ENCODE measurements around the gene MTX1. TPM values are rescaled to one million over a fixed set of nuclear protein-coding genes. Genes with fewer than 3 reads are reported as not detected.

MTX1 gene
- total and polyA plus RNA-seq, 9 of the 15 experiments (the other 6 are each of a cell fraction or from before 2014, with no cell fraction given) = 29.1 to 98.4 (median 66.9) TPM

DNA sequence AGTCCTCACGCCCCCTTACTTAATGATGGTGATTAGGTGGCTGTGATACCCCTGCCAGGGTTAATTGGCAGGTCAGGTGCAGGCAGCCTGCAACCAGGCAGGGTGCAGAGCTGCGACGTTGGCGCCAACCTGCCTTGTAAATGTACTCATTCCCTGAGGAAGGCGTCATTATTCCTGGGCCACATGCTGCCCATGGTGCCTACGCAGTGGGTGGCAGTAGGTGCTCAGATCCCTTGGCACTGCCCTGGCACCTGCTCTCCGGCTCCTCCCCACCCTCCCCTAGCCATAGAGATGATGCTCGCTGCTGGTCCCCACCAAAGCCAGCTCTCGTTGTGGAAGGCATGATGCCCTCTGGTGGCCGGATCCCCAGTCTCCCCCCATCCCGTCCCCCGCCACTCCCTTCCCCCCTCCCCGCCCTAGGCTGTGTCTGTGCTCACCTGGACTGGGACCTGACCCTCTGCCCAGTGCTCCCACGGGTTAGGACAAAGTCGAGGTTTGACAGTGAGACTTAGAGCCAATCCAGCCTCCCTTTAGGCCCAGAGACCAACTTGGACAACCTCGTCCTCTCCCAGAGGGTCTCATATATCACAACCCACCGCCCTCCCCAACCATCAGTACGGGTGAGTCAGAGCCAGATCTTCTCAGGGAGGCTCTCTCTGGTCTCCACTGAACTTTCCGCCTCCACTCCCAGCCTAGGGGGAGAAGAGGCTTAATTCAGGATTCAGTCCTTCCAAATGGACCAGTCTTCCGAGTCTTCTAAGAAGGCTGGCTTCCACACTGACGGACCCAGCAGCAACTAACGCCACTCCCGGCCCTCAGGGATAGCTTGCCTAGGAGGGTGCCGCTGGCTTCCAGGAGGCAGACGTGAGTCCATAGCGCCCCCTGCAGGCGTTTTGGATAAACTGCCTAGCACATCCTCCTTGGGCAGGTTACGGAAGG, 41.1 kb upstream of the MTX1 start (continued):
- peak; percentile 96 for TF ChIP-seq SMC3 (conservative IDR thresholded peaks at IDR 0.05; ENCODE audit: insufficient read depth, low read depth, low read length)
- TF ChIP-seq MTA1 (IDR thresholded peaks at IDR 0.05; ENCODE audit: borderline replicate concordance) = no peak
- TF ChIP-seq SMARCA4 (IDR thresholded peaks at IDR 0.05) = 0 out of 2 replicates have a peak, but pooled peaks have one; percentile 31
- peak; percentile 33; the same call in 1 of the 2 replicates for TF ChIP-seq TCF3 (CRISPR knock-in tag; IDR thresholded peaks at IDR 0.05)
- peak; percentile 85 for TF ChIP-seq ARID2 (IDR thresholded peaks at IDR 0.05)
- 0 out of 2 replicates have a peak, but pooled peaks have one; percentile 34 for TF ChIP-seq HCFC1 (IDR thresholded peaks at IDR 0.05; ENCODE audit: low read depth, low read length)
- TF ChIP-seq ZNF445 (CRISPR knock-in tag; IDR thresholded peaks at IDR 0.05; ENCODE audit: low read depth) = no peak
- peak; percentile 37; the same call in 1 of the 2 replicates for TF ChIP-seq ESRRA (IDR thresholded peaks at IDR 0.05; ENCODE audit: borderline replicate concordance, low read depth)
- TF ChIP-seq, protein P1, sequence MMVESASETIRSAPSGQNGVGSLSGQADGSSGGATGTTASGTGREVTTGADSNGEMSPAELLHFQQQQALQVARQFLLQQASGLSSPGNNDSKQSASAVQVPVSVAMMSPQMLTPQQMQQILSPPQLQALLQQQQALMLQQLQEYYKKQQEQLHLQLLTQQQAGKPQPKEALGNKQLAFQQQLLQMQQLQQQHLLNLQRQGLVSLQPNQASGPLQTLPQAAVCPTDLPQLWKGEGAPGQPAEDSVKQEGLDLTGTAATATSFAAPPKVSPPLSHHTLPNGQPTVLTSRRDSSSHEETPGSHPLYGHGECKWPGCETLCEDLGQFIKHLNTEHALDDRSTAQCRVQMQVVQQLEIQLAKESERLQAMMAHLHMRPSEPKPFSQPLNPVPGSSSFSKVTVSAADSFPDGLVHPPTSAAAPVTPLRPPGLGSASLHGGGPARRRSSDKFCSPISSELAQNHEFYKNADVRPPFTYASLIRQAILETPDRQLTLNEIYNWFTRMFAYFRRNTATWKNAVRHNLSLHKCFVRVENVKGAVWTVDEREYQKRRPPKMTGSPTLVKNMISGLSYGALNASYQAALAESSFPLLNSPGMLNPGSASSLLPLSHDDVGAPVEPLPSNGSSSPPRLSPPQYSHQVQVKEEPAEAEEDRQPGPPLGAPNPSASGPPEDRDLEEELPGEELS (CRISPR knock-in tag; IDR thresholded peaks at IDR 0.05; ENCODE audit: borderline replicate concordance) = no peak
- TF ChIP-seq, protein P2, sequence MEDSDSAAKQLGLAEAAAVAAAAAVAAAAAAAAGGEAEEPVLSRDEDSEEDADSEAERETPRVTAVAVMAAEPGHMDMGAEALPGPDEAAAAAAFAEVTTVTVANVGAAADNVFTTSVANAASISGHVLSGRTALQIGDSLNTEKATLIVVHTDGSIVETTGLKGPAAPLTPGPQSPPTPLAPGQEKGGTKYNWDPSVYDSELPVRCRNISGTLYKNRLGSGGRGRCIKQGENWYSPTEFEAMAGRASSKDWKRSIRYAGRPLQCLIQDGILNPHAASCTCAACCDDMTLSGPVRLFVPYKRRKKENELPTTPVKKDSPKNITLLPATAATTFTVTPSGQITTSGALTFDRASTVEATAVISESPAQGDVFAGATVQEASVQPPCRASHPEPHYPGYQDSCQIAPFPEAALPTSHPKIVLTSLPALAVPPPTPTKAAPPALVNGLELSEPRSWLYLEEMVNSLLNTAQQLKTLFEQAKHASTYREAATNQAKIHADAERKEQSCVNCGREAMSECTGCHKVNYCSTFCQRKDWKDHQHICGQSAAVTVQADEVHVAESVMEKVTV (CRISPR knock-in tag; IDR thresholded peaks at IDR 0.05) = peak; percentile 95
- TF ChIP-seq NFIC (IDR thresholded peaks at IDR 0.05) = peak; percentile 48; the same call in 1 of the 2 replicates

All from K562 (cell line).